ENCODE results near the gene PCSK4.

Gene PCSK4

GRCh38 chr19:1452802-1453524, 37.2 kb downstream of the PCSK4 start:
- no peak for DNase-seq

GRCh38 chr19:1451916-1452801, 38.0 kb downstream of the PCSK4 start:
- DNase-seq, result no peak

GRCh38 chr19:1450735-1451731, 39.1 kb downstream of the PCSK4 start:
- DNase-seq, result no peak

GRCh38 chr19:1449467-1450442, 40.4 kb downstream of the PCSK4 start, which contains the start of gene APC2:
APC2 (plus strand) TSS chr19:1450121; CDS start chr19:1453002, 2,881 bp downstream.
- peak in 1 of 2 donors; percentile 33 for DNase-seq

- DNase-seq, result no peak
These were observed 42.2 kb downstream of the PCSK4 start for GRCh38 chr19:1447944-1448343.

- DNase-seq, result no peak
These were observed 42.6 kb downstream of the PCSK4 start for GRCh38 chr19:1447504-1447903.

GRCh38 chr19:1446713-1447481, 43.3 kb downstream of the PCSK4 start:
- no peak for DNase-seq

GRCh38 chr19:1445932-1446712, 44.0 kb downstream of the PCSK4 start:
- DNase-seq, result no peak

- peak; percentile 74 to 82 for DNase-seq
These were observed 44.8 kb downstream of the PCSK4 start for GRCh38 chr19:1445185-1445931.

- no peak for DNase-seq
These were observed 48.3 kb downstream of the PCSK4 start for GRCh38 chr19:1441677-1442438.

- DNase-seq, result no peak
These were observed 49.1 kb downstream of the PCSK4 start for GRCh38 chr19:1441022-1441426.

GRCh38 chr19:1440418-1440801, 49.7 kb downstream of the PCSK4 start:
- no peak for DNase-seq

- peak in 1 of 2 donors; percentile 27 for DNase-seq
These were observed 50.4 kb downstream of the PCSK4 start for GRCh38 chr19:1439525-1440417.

- no peak for DNase-seq
These were observed 51.2 kb downstream of the PCSK4 start for GRCh38 chr19:1438933-1439354.

GRCh38 chr19:1438035-1438932, 51.9 kb downstream of the PCSK4 start, which contains the start of gene RPS15:
RPS15 (plus strand) TSS chr19:1438396; CDS start chr19:1438426, 30 bp downstream.
- DNase-seq, result peak; percentile 95 to 96

GRCh38 chr19:1437609-1438008, 52.5 kb downstream of the PCSK4 start:
- no peak for DNase-seq

All from CD4-positive, alpha-beta T cell treated with Interleukin-1 beta for 1 hour (primary cell).